Measurements from ENCODE around the gene GABRR2. TPM values are rescaled to one million over a fixed set of nuclear protein-coding genes. Genes with fewer than 3 reads are reported as not detected.

Gene GABRR2
- total RNA-seq, 6 donors from 2014 or later: 0.30 to 3.1 (median 1.6) TPM

- TF ChIP-seq POLR2A (IDR thresholded peaks at IDR 0.05): no peak
- Histone ChIP-seq H3K27me3 (no peaks in the 10 kb centered on the region), H3K27ac (no peak overlapping the region), H3K4me1 (no peaks in the 10 kb centered on the region), H3K4me3 (no peak overlapping the region), H3K9me3 (no peaks in the 10 kb centered on the region), H3K36me3 (no peaks in the 10 kb centered on the region)
- DNase-seq (no peak), ATAC-seq (ENCODE audit: low FRiP score in 2 of 2) (no peak)
- 72 to 86% methylated on average over 2 to 3 of the region's 3 CpGs for WGBS, 2 donors
Observed at GRCh38 chr6:89273816-89274215, 41.3 kb downstream of the GABRR2 start.

GRCh38 chr6:89272596-89272995 lies 42.5 kb downstream of the GABRR2 start:
- Histone ChIP-seq H3K27ac (no peak overlapping the region), H3K4me1 (no peaks in the 10 kb centered on the region), H3K9me3 (no peaks in the 10 kb centered on the region), H3K27me3 (no peaks in the 10 kb centered on the region), H3K36me3 (no peaks in the 10 kb centered on the region), H3K4me3 (no peak overlapping the region)
- WGBS, 2 donors: 80 to 88% methylated on average over 11 of the region's 11 CpGs
- no peak for DNase-seq
- no peak for ATAC-seq (ENCODE audit: low FRiP score in 2 of 2)
- TF ChIP-seq POLR2AphosphoS5 (IDR thresholded peaks at IDR 0.05) (no peak), CTCF (IDR thresholded peaks at IDR 0.05) (no peak), POLR2A (IDR thresholded peaks at IDR 0.05) (no peak), EP300 (IDR thresholded peaks at IDR 0.05) (no peak)

DNA sequence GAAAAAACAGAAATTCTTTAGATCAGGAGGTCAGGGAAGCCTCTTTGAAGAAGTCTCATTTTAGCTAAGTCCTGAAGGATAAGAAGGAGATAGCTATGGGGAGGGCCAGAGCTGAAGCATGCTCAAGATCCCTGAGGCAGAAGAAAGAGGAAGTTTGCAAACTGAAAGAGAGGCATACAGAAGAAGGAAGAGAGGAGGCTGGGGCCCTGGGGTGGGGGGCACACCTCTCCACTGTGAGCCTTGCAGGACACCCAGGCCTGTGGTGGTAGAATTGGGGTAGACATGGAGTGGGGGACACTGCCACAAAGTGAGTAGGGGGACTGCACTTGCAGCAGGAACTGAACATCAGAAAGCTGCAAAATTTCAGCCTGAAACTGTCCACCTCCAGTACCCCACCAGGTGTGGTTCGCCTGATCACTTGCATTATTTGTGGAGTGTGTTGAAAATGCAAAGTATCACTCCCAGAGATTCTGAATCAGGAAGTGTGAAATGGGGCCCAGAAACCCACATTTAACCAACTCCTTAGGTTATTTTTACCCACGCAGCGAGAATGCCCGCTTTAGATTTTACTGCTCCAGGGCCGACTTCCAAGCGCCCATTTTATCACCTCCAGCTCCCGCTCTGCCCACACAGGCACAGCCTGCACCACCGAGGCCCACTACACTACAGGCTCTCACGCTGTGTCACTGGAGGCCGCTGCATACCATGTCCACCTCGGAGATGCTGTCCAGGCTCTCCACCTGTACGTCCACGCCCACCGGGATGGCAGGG lies 44.0 kb downstream of the GABRR2 start:
- Histone ChIP-seq H3K4me3 (no peak overlapping the region), H3K36me3 (no peaks in the 10 kb centered on the region), H3K27ac (no peak overlapping the region), H3K27me3 (no peaks in the 10 kb centered on the region), H3K4me1 (no peaks in the 10 kb centered on the region), H3K9me3 (no peaks in the 10 kb centered on the region)
- WGBS, 2 donors: 83 to 89% methylated on average over 11 to 14 of the region's 14 CpGs
- TF ChIP-seq POLR2A (IDR thresholded peaks at IDR 0.05) (no peak), EP300 (IDR thresholded peaks at IDR 0.05) (no peak), POLR2AphosphoS5 (IDR thresholded peaks at IDR 0.05) (no peak), CTCF (IDR thresholded peaks at IDR 0.05) (no peak)
- ATAC-seq (ENCODE audit: low FRiP score in 2 of 2) (no peak), DNase-seq (no peak)

GRCh38 chr6:89269981-89270380 lies 45.1 kb downstream of the GABRR2 start:
- H3K36me3 ChIP-seq: no peaks in the 10 kb centered on the region
- H3K27me3 ChIP-seq: no peaks in the 10 kb centered on the region
- no peak for TF ChIP-seq EP300 (IDR thresholded peaks at IDR 0.05)
- no peak for TF ChIP-seq CTCF (IDR thresholded peaks at IDR 0.05)
- no peak for TF ChIP-seq POLR2A (IDR thresholded peaks at IDR 0.05)
- WGBS, 2 donors: 45 to 65% methylated on average over 3 of the region's 3 CpGs
- no peak for ATAC-seq (ENCODE audit: low FRiP score in 2 of 2)
- H3K27ac ChIP-seq: no peak overlapping the region
- no peaks in the 10 kb centered on the region for H3K4me1 ChIP-seq
- H3K4me3 ChIP-seq: no peak overlapping the region
- no peaks in the 10 kb centered on the region for H3K9me3 ChIP-seq
- no peak for DNase-seq

- ATAC-seq (ENCODE audit: low FRiP score in 2 of 2) (no peak), DNase-seq (no peak)
- Histone ChIP-seq H3K4me1 (no peaks in the 10 kb centered on the region), H3K27me3 (no peaks in the 10 kb centered on the region), H3K36me3 (no peaks in the 10 kb centered on the region), H3K4me3 (no peak overlapping the region), H3K27ac (no peak overlapping the region), H3K9me3 (no peaks in the 10 kb centered on the region)
- TF ChIP-seq POLR2AphosphoS5 (IDR thresholded peaks at IDR 0.05): no peak
- TF ChIP-seq EP300 (IDR thresholded peaks at IDR 0.05): no peak
- no peak for TF ChIP-seq CTCF (IDR thresholded peaks at IDR 0.05)
- TF ChIP-seq POLR2A (IDR thresholded peaks at IDR 0.05): no peak
- 97 to 100% methylated on average over 3 of the region's 3 CpGs for WGBS, 2 donors
Observed at GRCh38 chr6:89269252-89269651, 45.8 kb downstream of the GABRR2 start.
